ENCODE measurements around the gene SCAMP1.
A peak's percentile ranks its signal among the peaks of the same experiment; 100 is the strongest.
"Not testable (repeated sequence)": the region's sequence is repeated elsewhere in the genome, so short reads cannot be mapped to it uniquely, and the experiment has no call there.

SCAMP1 gene

GRCh38 chr5:78360924-78361630 is 660 bp downstream of the SCAMP1 start:
- peak; percentile 56 for DNase-seq (ENCODE audit: low read depth)

GRCh38 chr5:78361631-78361993 is 1.2 kb downstream of the SCAMP1 start:
- DNase-seq (ENCODE audit: low read depth), result no peak

GRCh38 chr5:78362220-78362619 is 1.8 kb downstream of the SCAMP1 start:
- DNase-seq (ENCODE audit: low read depth), result no peak

GRCh38 chr5:78364005-78364404 is 3.6 kb downstream of the SCAMP1 start:
- no peak for DNase-seq (ENCODE audit: low read depth)

- DNase-seq (ENCODE audit: low read depth), result no peak
These were observed 7.0 kb downstream of the SCAMP1 start for GRCh38 chr5:78367318-78367991.

- no peak for DNase-seq (ENCODE audit: low read depth)
These were observed 9.3 kb downstream of the SCAMP1 start for GRCh38 chr5:78369680-78370079.

GRCh38 chr5:78373231-78373630 is 12.8 kb downstream of the SCAMP1 start:
- no peak for DNase-seq (ENCODE audit: low read depth)

- no peak for DNase-seq (ENCODE audit: low read depth)
These were observed 15.9 kb downstream of the SCAMP1 start for GRCh38 chr5:78376315-78376714.

GRCh38 chr5:78377056-78377717 is 16.8 kb downstream of the SCAMP1 start:
- DNase-seq (ENCODE audit: low read depth), result no peak

GRCh38 chr5:78377718-78378105 is 17.3 kb downstream of the SCAMP1 start:
- no peak for DNase-seq (ENCODE audit: low read depth)

- DNase-seq (ENCODE audit: low read depth), result no peak
These were observed 27.2 kb downstream of the SCAMP1 start for GRCh38 chr5:78387468-78388153.

- DNase-seq (ENCODE audit: low read depth), result not testable (repeated sequence)
These were observed 30.9 kb downstream of the SCAMP1 start for GRCh38 chr5:78391357-78391756.

GRCh38 chr5:78397831-78398230 is 37.4 kb downstream of the SCAMP1 start:
- DNase-seq (ENCODE audit: low read depth), result no peak

- no peak for DNase-seq (ENCODE audit: low read depth)
These were observed 38.7 kb downstream of the SCAMP1 start for GRCh38 chr5:78399116-78399515.

GRCh38 chr5:78404682-78405293 is 44.4 kb downstream of the SCAMP1 start:
- no peak for DNase-seq (ENCODE audit: low read depth)

- DNase-seq (ENCODE audit: low read depth), result no peak
These were observed 45.7 kb downstream of the SCAMP1 start for GRCh38 chr5:78405829-78406750.

GRCh38 chr5:78407458-78407857 is 47.0 kb downstream of the SCAMP1 start:
- DNase-seq (ENCODE audit: low read depth), result no peak

GRCh38 chr5:78411586-78411985 is 51.2 kb downstream of the SCAMP1 start:
- DNase-seq (ENCODE audit: low read depth), result no peak

GRCh38 chr5:78416677-78417425 is 56.4 kb downstream of the SCAMP1 start:
- DNase-seq (ENCODE audit: low read depth), result no peak

GRCh38 chr5:78419396-78419795 is 59.0 kb downstream of the SCAMP1 start:
- no peak for DNase-seq (ENCODE audit: low read depth)

Measured in activated T-helper 1 cell treated with Interleukin-2 at 50 U/mL for 16 hours (primary cell).